ENCODE results near the gene GRIA1. TPM values are rescaled to one million over a fixed set of nuclear protein-coding genes. Genes with fewer than 3 reads are reported as not detected.

The GRIA1 gene
- polyA plus RNA-seq, 4 donors: 1.4 to 6.7 (median 2.3) TPM

DNA sequence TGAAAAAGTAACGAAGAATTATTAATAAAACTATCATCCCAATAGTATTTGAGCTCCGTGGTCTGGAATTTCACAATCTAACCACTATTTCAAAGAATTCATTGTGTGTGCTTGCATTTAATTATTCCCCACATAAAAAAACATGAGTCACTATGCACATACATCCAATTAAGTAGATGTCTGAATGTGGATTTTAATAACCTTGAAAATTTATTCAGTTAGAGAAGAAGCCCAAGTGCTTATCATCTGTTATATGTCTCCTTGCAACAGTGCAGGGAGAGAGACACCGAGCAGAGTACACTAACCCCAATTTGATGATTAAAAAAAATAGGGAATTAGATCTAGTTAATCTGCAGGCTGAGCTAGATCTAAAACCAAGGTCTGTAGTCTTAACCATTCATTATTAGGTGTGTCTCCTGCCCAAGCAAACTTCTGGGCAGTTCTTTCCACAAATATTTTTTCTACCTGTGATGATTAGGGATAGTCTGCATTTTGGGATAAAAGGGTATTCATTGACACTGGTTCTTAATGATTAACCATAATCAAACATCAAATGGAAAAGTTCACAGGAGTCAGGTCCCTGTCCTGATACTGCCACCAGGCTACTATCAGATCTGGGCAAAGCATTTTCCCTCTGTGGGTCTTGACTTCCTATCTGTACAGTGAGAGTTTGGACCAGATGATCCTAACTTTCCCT lies 164.2 kb downstream of the GRIA1 start:
- DNase-seq (ENCODE audit: low read depth in 4 of 4, low spot score in 3 of 4): no peak

DNA sequence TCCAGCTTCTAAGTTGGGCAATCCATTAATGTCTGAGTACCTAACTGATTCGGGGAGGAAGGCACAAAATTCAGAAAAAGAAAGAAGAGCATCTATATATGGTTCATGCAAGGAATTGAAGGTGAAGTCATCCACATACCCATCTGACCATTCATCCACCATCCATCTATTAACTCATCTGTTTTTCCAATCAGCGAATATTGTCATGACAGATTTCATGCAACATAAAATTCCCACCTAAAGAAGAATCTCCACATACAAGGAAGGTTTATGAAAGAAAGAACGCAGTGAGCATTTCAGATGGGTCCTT lies 164.7 kb downstream of the GRIA1 start:
- no peak for DNase-seq (ENCODE audit: low read depth in 4 of 4, low spot score in 3 of 4)

DNA sequence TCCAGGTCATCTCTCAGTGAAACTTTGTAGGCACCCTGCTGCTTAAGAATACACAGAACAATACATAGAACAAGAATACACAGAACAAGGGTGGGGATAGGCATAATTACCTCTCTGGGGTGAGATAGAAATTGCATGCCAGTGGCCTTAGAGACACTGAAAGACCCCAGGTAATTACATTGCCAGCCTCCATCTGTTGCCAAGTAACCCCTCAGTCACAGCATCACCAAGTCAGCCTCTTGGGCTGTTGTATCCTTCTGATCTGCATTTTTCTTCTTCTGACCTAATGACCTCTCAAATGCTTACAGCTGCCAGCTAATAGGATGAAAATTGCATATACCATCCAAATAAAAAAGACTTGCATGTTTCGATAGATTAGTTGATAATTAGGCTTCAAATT lies 167.7 kb downstream of the GRIA1 start:
- no peak for DNase-seq (ENCODE audit: low read depth in 4 of 4, low spot score in 3 of 4)

DNA sequence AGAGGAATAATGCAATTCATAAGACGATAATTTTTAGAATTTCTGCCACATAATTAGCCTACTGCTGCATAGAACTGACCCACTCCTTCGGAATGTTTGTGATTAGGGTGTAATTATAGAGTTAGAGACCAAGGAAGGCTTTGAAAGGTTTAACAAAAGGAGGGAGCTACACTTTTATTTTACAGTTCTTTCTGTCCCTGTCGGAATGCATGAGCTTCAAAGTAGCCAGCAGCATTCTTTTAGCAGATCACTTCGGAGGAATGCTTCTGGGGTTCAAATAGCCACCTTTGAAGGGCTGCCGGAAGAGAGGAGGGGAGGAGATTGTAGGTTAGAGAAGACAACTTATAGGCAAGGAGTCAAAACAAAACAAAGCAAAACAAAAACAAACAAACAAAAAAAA lies 168.1 kb downstream of the GRIA1 start:
- no peak for DNase-seq (ENCODE audit: low read depth in 4 of 4, low spot score in 3 of 4)

DNA sequence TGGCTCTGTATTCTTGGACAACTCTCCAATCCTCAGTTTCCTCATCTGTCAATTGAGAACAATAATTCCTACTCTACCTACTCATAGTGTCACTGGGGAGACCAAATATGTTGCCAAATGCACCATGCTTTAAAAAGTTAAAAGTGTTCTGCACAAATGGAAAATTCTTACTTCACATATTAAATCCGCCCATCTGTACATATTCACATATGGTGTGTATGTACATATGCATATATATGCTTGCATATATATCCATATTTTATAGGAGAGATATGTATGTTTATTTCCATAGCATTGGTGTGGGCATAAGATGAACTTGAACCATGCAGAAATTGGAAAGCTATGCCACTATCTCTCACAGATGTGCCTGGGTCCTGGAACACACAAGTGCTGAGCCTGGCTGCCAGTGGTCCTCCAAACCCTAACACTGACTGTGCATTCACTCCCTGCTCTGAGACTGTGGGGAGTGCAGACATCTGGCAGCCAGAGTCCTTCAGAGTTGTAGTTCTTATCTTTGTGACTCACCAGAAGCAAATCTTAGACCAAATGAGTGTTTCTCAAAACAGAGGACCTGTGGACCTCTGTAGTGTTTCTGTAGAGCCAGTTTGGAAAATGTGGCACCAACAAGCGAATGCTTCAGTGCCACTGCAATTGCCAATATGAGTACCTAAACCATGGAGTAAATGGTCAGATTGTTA lies 168.7 kb downstream of the GRIA1 start:
- DNase-seq (ENCODE audit: low read depth in 4 of 4, low spot score in 3 of 4): no peak

DNA sequence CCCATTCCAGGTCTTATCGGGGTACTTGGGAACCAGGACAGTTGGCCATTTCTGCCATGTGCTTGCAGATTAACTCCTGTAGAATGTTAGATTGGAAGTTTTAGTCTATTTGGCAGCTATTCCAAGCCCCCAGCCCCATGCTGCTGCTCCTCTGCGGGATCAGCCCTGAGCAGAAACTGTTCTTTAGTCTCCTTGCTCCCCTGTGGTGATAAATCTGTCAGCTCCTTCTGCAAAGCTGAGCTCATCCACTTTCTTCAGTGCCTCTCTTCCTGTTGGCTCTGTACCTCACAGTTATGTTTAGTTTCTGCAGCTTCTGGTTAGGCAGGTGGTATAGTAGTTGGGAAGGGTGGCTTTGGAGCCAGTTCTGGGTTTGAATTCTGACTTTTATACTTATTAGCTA lies 170.4 kb downstream of the GRIA1 start:
- DNase-seq (ENCODE audit: low read depth in 4 of 4, low spot score in 3 of 4): no peak

DNA sequence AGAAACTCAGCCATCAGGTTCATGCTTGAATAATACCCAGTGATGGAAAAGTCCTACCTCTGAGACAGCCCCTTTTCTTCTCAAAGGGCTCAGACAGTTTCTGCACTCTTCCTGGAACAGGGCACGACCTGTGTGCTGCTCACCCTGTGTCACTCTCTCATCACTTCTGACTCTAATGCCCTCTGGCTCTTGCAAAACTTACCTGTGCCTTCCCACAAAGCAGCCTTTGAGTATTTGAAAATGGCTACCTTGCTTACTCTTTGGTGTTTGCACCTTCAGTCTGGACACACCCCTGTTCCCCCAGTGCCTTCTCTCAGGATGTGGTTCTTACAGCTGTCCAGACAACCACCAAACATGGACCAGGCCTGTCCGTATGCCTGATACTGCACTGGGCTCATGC lies 171.4 kb downstream of the GRIA1 start:
- DNase-seq (ENCODE audit: low read depth in 4 of 4, low spot score in 3 of 4): no peak

DNA sequence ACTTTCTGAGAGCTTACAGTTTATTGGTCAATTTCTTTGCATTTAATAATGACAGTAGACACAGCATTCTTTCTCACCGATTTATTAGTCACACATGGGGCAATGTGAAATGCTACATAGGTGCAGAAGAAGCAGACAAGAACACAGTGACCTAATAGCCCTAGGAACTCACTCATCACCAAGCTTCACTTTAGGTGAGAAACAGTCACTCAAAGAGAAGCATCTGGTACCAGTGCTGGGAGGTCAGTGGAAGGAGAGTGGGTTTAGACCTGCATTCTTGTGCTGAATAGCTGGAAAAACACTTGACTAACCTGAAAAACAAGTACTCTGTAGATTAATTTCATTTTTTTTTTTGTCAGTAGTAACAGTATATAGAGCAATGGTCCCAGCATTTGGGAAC lies 179.6 kb downstream of the GRIA1 start:
- DNase-seq (ENCODE audit: low read depth in 4 of 4, low spot score in 3 of 4): no peak

DNA sequence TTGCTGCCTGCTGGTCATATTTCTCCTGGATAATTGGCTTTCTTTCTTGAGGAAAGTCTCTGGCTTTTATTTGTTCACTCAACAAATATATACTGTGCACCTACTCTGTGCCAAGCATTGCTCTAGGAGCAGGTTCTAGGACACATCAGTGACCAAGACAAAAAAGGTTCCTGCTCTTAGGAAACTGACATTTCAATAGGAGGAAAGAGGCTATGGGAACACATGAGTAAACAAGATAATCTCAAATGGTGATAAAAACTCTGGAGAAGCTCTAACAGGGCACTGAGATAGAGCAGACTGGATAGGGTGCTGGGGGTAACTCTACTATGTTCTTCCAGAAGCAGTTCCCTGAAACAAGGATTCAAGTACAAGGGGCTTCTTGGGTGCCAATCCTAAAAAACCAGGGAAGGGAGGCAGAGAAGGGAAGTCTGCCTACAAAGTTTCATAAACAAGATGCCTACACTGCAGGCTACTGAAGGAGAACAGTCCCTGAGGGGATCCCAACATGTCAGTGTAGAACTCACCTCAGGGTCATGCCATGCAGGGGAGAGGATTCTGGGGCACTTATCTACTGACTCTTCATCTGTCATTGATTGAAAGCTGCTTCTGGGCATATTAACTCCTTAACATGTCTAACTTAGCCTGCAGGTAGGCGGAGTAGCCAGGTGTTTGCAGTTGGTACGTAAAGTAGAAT lies 181.3 kb downstream of the GRIA1 start:
- DNase-seq (ENCODE audit: low read depth in 4 of 4, low spot score in 3 of 4): no peak

DNA sequence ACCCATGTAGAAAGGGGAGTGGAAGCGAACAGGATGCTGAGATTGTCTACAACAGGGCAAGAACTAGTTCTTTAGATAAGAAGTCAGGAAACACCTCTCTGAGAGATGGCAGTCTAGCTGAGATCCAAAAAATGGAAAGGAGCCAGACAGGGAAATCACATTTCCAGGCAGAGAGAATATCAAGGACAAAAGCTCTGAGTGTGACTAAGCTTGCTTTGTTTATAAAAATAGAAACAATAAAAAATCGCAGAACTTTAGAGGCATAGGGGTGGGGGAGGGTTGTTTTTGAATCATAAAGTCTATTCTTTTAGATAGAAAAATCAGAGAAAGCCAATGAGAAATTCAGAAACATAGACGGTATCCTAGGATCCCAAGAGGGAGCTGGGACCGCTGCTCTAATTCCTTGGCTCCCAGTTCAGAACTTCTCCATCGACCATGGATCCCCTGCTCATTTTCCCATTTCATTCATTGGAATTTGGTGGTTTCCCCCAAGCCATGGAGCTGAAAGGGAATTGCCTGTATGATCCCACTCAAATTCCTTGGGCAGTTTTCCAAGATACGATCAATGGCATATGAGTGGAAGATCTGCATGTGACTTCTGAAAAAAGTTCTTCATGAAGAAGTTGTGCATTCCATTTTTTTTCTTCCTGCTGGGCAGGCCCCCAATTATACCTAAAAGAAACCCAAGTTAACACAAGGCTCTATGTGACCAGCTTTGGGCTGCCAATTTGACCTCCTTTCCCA lies 182.0 kb downstream of the GRIA1 start:
- no peak for DNase-seq (ENCODE audit: low read depth in 4 of 4, low spot score in 3 of 4)

DNA sequence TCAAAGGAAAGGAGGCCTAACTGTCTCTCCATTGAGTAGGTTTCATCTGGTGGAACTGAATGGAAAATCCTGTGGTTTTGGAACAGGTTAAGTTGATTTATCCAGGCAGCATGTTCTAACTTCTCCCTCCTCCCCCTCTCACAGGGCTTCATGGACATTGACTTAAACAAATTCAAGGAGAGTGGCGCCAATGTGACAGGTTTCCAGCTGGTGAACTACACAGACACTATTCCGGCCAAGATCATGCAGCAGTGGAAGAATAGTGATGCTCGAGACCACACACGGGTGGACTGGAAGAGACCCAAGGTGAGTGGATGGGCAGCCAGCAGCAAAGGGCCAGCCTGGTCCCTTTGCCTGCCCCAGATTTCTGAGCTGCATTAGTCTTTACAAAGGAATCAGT lies 183.9 kb downstream of the GRIA1 start:
- DNase-seq (ENCODE audit: low read depth in 4 of 4, low spot score in 3 of 4): no peak

DNA sequence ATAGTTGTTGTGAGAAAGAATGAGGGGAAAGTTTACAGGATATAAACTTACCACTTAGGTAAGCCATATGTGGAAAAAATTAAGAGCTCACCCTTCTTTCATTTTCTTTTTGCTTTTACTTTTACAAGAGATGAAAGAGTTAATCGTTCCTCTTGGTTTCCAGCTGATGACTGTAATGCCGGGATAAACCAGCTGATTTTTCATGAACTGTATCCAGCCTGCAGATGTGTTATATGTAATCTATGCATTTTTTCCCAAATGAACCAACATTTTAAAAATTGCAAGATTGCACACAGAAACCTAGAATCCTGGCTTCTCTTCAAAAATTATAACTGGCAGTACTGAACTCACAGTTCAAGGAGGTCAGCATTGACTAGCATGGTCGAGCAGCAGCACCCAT lies 185.9 kb downstream of the GRIA1 start:
- no peak for DNase-seq (ENCODE audit: low read depth in 4 of 4, low spot score in 3 of 4)

DNA sequence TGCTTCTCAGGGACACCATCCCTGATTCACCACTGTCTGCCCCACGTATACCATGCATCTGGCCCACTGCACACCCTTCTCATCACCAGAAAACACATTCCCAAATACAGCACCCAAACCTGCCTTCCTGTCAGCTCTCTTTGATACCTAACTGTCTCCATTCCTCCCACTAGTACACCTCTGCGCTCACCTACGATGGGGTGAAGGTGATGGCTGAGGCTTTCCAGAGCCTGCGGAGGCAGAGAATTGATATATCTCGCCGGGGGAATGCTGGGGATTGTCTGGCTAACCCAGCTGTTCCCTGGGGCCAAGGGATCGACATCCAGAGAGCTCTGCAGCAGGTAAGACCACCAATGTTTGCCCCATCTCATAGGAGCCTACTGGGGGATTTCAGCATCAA lies 186.4 kb downstream of the GRIA1 start:
- no peak for DNase-seq (ENCODE audit: low read depth in 4 of 4, low spot score in 3 of 4)

DNA sequence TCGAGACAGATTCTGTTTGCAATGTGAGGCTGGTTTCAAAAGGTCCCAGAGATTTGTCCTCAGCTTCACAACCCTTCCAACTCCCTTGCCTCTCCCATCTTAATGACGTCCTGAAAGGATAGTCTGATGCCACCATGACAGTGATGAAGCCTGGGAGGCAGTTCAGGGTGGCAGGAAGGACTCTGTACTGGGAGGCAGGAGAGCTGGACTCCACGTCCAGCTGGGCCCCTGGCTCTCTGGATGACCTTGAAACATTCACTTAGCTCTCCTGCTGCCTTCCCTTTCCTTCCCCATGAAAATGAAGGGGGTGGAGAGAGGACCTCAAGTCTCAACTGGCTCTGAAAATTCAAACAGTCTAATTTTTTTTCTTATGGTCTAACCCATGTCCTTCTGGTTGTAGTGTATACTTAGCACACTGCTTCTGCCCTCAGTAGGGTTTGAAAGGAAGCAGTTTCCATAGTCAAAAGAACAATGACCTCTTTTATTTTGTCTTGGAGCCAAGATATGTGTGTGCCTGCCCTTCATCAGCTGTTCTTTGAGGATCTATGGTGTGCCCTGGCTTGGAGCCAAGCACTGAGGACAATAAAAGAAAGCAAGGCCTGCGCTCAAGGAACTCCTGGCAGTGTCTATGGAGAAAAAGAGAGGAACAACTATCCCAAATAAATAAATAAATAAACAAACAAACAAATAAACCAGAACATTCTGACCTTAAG lies 188.3 kb downstream of the GRIA1 start:
- no peak for DNase-seq (ENCODE audit: low read depth in 4 of 4, low spot score in 3 of 4)

DNA sequence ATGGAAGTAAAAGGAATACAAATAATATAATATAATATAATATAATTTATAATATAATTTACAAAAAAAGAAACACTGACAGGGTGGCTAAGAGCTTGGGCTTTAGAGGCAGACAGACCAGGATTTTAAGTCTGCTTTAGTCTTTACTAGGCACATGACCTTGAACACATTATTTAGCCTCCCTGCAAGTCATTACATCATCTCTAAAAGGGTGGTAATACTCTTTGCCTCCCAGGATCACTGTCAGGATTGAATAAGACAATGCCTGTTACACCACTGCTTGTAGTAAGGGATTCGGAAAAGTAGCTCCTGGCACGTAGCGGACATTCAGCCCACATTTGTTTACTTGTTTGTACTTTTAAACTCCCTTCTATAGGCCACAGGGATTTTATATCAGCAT lies 199.8 kb downstream of the GRIA1 start:
- DNase-seq (ENCODE audit: low read depth in 4 of 4, low spot score in 3 of 4): no peak

DNA sequence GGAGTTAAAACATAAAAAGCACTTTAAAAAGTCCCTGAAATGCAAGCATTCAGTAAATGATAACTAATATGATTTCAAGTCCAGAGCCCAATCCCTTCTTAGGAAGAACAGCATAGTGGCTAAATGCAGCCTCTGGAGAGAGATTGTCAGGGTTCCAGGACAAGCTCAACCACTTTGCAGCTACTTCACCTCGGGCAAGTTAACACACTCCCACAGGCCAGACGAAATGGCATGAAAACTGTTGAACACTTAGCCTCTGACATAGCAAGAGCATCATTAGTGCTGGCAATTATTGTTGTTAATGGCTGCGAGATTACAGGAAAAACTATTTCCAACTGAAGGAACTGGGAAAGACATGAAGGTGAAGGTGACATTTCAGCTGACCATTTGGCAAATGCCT lies 205.8 kb downstream of the GRIA1 start:
- DNase-seq (ENCODE audit: low read depth in 4 of 4, low spot score in 3 of 4): no peak

DNA sequence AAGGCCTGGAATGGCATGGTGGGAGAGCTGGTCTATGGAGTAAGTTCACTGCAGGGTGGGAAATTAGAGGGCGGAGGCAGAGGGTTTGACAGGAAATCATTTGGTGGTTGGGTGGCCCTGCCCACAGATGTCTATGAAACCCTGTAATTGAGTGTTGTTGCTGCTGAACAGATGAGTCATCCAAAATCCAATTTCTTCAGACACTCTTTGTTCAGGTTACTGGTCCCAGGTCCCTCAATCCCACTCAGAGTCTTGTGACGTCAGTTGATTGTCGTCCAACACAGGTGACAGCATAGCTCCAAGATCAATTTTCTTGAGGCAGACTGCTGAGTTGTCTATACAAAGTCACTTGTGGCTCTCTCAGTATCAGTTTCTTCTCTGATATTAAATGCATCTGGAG lies 208.6 kb downstream of the GRIA1 start:
- DNase-seq (ENCODE audit: low read depth in 4 of 4, low spot score in 3 of 4): no peak

DNA sequence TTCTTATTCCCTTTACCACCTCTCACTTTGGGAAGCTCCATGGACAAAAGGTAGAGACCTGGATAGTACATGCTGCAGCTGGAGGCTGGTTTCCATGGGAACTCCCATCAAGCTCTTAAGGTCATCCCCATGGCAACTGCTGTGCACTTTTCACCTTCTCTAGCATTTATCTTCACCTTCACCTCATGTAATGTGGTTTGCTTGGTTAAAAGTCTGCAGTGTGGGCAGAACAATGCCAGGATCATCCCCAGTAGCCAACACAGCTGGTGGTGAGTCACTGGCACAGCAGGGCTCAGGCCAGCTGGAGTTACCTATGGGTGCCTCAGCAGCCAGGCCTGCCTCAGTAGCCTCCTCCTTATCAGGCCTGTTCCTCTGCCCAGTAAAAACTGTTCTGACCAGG lies 210.5 kb downstream of the GRIA1 start:
- DNase-seq (ENCODE audit: low read depth in 4 of 4, low spot score in 3 of 4): no peak

DNA sequence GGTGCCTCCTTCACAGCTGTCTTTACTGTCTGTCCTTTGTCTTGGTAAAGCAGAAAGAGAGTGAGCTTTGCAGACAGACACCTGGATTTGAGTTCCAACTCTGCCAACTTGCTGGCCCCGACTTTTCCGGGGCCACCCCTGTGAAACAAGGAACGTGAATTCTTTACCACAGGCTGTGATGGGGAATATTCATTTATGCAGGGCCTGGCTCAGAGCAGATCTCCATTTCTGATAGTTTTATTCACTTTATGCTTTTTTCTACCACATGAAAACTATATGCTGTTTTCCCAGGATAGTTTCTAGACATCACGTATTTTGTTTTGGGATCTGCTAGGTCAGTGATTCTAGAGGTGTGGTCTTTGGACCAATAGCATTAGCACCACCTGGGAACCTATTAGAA lies 211.8 kb downstream of the GRIA1 start:
- DNase-seq (ENCODE audit: low read depth in 4 of 4, low spot score in 3 of 4): no peak

DNA sequence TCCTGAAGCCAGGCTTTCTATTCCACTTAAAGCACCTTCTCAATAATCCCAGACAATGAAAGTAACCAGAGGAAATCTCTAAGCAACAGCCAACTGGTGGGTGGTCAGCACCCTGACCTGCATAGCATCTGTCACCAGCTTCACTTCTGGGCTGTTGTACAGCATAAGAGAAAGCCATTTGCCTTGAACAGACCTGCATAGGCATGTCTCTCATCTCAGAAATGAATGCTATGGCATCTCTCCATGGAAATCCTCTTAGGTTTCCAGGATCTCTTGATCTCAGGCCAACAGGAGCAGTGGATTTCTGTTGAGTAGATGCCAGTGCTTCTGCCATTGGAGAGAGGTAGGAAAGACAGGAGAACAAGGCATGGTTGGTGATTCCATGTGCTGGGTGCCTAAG lies 213.6 kb downstream of the GRIA1 start:
- no peak for DNase-seq (ENCODE audit: low read depth in 4 of 4, low spot score in 3 of 4)

DNA sequence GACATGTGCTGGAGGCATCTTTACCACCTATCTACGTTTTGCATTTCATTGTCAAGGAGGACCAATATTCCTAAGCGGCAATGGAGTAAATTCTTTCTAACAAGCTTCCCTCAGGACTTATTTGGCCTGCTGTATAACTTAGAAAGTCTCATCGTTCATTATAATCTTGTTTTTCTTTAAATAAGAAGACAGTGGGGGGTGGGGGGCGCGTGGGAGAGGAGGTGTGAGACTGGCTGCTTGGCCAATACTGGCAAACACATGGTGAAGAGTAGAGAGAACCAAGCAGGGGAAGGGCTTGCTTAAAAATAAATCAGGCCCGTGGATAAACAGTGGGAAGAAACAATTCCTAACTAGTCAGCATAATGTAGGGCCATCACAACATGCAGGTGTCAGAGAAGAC lies 217.2 kb downstream of the GRIA1 start:
- no peak for DNase-seq (ENCODE audit: low read depth in 4 of 4, low spot score in 3 of 4)
